K562 (cell line): ENCODE data around the gene PELI3. TPM values are rescaled to one million over a fixed set of nuclear protein-coding genes. Genes with fewer than 3 reads are reported as not detected.

ENCODE experiments used
- ATAC-seq: fragments of 200-7000 bp; cut with Tn5 transposase; 3 replicates; pipeline ENCODE4 v1.9.1; 2020; ENCODE audit warnings: moderate library complexity
- BruUV-seq: library from RNA; stranded (reverse); fragments of 400-500 nt; replicated peaks from 2 replicates; lab custom pipeline; 2021; lab: Mats Ljungman, UMichigan
- CTCF ChIA-PET: fragments of 300-600 bp; formaldehyde crosslinking; extraction: SDS; loops from one replicate; lab custom pipeline; 2021; ENCODE audit warnings: low intra/inter-chr PET ratio; lab: Yijun Ruan, JAX
- POLR2A ChIA-PET: fragments of 300-600, 350-650 bp; sonication (Branson Sonifier 250); formaldehyde crosslinking; extraction: SDS; loops from one replicate; lab custom pipeline; 2021; ENCODE audit warnings: antibody characterized with exemption, inconsistent platforms; lab: Yijun Ruan, JAX
- DNase-seq, 4 experiments: peaks; one replicate each; pipeline versions ENCODE4 v3.0.0 to v3.0.0-alpha.2; 2011 to 2018; ENCODE audit warnings: low spot score in 3 of 4, mixed read lengths in 3 of 4; ENCODE audit errors: extremely low read depth in 1 of 4
- FAIRE-seq: peaks from 2 replicates; lab custom pipeline; 2011; peaks lifted over from hg19 to GRCh38; lab: Jason Lieb, UNC
- H2AFZ ChIP-seq: 2 replicates; pipeline ENCODE4 v1.6.0; 2011; ENCODE audit warnings: low read depth, low read length, control low read depth, inconsistent platforms
- H3K27ac ChIP-seq: fragments of 200-600 bp; 3 replicates; pipeline ENCODE4 v1.8.0; 2011; ENCODE audit warnings: low read depth, mild to moderate bottlenecking, control low read depth, inconsistent platforms, low read length, moderate library complexity, mixed read lengths; ENCODE audit errors: extremely low read depth
- H3K27me3 ChIP-seq, 2 experiments: fragments of 300-600 bp in 1 of 2; 2 replicates in 1 of 2; 3 replicates in 1 of 2; pipeline versions ENCODE4 v1.6.0 to v1.8.0; 2011; ENCODE audit warnings: inconsistent platforms in 2 of 2, low read length in 2 of 2, mild to moderate bottlenecking in 1 of 2, mixed read lengths in 1 of 2, moderate library complexity in 1 of 2; ENCODE audit not compliant: control insufficient read depth in 2 of 2, insufficient read depth in 2 of 2
- H3K36me3 ChIP-seq: fragments of 300-600 bp; 3 replicates; pipeline ENCODE4 v1.8.0; 2011; ENCODE audit warnings: mild to moderate bottlenecking, low read length, inconsistent platforms; ENCODE audit not compliant: control insufficient read depth, insufficient read depth
- H3K4me1 ChIP-seq, 2 experiments: fragments of 200-600 bp in 1 of 2; replicated peaks in 1 of 2; 2 replicates in 1 of 2; 3 replicates in 1 of 2; pipeline versions ENCODE4 v1.5.1 to v1.8.0; 2011; ENCODE audit warnings: inconsistent platforms in 2 of 2, low read length in 2 of 2, mild to moderate bottlenecking in 1 of 2, mixed read lengths in 1 of 2, moderate library complexity in 1 of 2; ENCODE audit not compliant: control insufficient read depth in 2 of 2, insufficient read depth in 2 of 2
- H3K4me2 ChIP-seq: 2 replicates; pipeline ENCODE4 v1.6.1; 2011; ENCODE audit warnings: low read length, control low read depth, inconsistent platforms, mixed read lengths; ENCODE audit not compliant: insufficient read depth
- H3K4me3 ChIP-seq: fragments of 200-600 bp; sonication (generic), shearing (Covaris generic); 2 replicates; pipeline ENCODE4 v1.5.1; 2016; ENCODE audit warnings: control low read depth, inconsistent platforms
- H3K79me2 ChIP-seq: fragments of 200-600 bp; 3 replicates; pipeline ENCODE4 v1.8.0; 2011; ENCODE audit warnings: low read length, inconsistent platforms; ENCODE audit not compliant: control insufficient read depth, insufficient read depth
- H3K9ac ChIP-seq, 2 experiments: 2 replicates each; pipeline versions ENCODE4 v1.6.0 to v1.6.1; 2011; ENCODE audit warnings: low read depth in 2 of 2, low read length in 2 of 2, control low read depth in 1 of 2, inconsistent platforms in 1 of 2, mild to moderate bottlenecking in 1 of 2, mixed read lengths in 1 of 2; ENCODE audit not compliant: insufficient read depth in 1 of 2
- H3K9me1 ChIP-seq: one replicate; pipeline ENCODE4 v1.6.0; 2011; ENCODE audit warnings: inconsistent platforms, mild to moderate bottlenecking, low read length, moderate library complexity; ENCODE audit not compliant: control insufficient read depth, insufficient read depth
- H3K9me3 ChIP-seq: replicated peaks from 2 replicates; pipeline ENCODE4 v1.5.1; 2011; ENCODE audit warnings: low read depth, low read length, inconsistent platforms; ENCODE audit not compliant: control insufficient read depth, insufficient read depth
- H4K20me1 ChIP-seq: replicated peaks from 2 replicates; pipeline ENCODE4 v1.6.1; 2011; ENCODE audit warnings: low read length, inconsistent platforms, mixed read lengths; ENCODE audit not compliant: control insufficient read depth, insufficient read depth
- CBFA2T3 ChIP-seq: fragments of 450-650 bp; IDR thresholded peaks from 2 replicates; pipeline ENCODE4 v1.6.1; 2017
- TFAM ChIP-seq: fragments of 250-450 bp; sonication (Bioruptor Pico); conservative IDR thresholded peaks from 2 replicates; pipeline ENCODE4 v1.5.0; 2021; ENCODE audit warnings: mild to moderate bottlenecking, moderate library complexity
- YBX1 ChIP-seq: fragments of 450-650 bp; IDR thresholded peaks from 2 replicates; pipeline ENCODE4 v1.7.1; 2016; ENCODE audit warnings: mild to moderate bottlenecking
- ZNF384 ChIP-seq: IDR thresholded peaks from 2 replicates; pipeline ENCODE4 v1.6.1; 2012; ENCODE audit warnings: low read depth, low read length, improper control_type of control experiment
- ZNF77 ChIP-seq: fragments of 250-450 bp; sonication (Bioruptor Pico); IDR thresholded peaks from 2 replicates; pipeline ENCODE4 v1.5.0; 2020
- WGBS: fragments of 100-300 bp; shearing (Covaris generic); methylation state at CpG from one replicate; pipeline ENCODE4 v1.1.6; 2016; ENCODE audit warnings: low coverage, mixed read lengths; ENCODE audit not compliant: insufficient coverage; ENCODE audit errors: missing lambda C conversion rate; 5-methylcytosine and 5-hydroxymethylcytosine counted together
- in situ Hi-C: fragments of 300-500 bp; cut with MboI; formaldehyde crosslinking; loops from 4 replicates; pipeline ENCODE4 v1.15.0; 2018; ENCODE audit warnings: inconsistent platforms, mixed read lengths
- intact Hi-C: fragments of 100-400 bp; cut with micrococcal nuclease; formaldehyde crosslinking; loops from 2 replicates; pipeline ENCODE4 v1.14.2; 2022
- polyA plus RNA-seq, 8 experiments: library from polyadenylated mRNA; depleted of rRNA in 4 of 8; stranded (reverse) in 5 of 8; unstranded in 3 of 8; fragments of >200 nt; fragmentation: Nextera tagmentation in 2 of 8; fragmentation: Illumina TruSeq in 1 of 8; extraction: Ambion mirVana in 2 of 8; extraction: Trizol in 1 of 8; gene quantifications; 2 replicates each; pipeline versions ENCODE4 v1.2.1 to v1.2.3, GENCODE V29; 2011 to 2014; ENCODE audit warnings: inconsistent platforms in 1 of 8, missing spikeins in 1 of 8
- total RNA-seq, 7 experiments: library from RNA; depleted of rRNA in 6 of 7; stranded (reverse); fragments of >200 nt in 6 of 7; fragmentation: Illumina TruSeq in 2 of 7; extraction: Trizol in 2 of 7; gene quantifications; 2 replicates each; pipeline versions ENCODE4 v1.2.1 to v1.2.3, GENCODE V29; 2011 to 2021; ENCODE audit warnings: low replicate concordance in 1 of 7
- TF ChIP-seq, protein P1 (sequence below): fragments of 450-650 bp; formaldehyde crosslinking; IDR thresholded peaks from 2 replicates; pipeline ENCODE4 v1.4.0; 2020; ENCODE audit warnings: mild to moderate bottlenecking

The PELI3 gene
- total and polyA plus RNA-seq, 9 of the 15 experiments (the other 6 are each of a cell fraction or from before 2014, with no cell fraction given), result 0.17 to 4.2 (median 1.9) TPM

- Histone ChIP-seq H3K27me3 (no peaks in the 10 kb centered on the region), H4K20me1 (peaks cover 6% of the 10 kb centered on the region; the same call in 1 of the 2 replicates), H3K9me1 (no peaks in the 10 kb centered on the region), H3K36me3 (peaks cover 3% of the 10 kb centered on the region; the same call in 1 of the 3 replicates), H3K79me2 (no peaks in the 10 kb centered on the region), H3K4me1 (peaks cover 0 to 27% of the 10 kb centered on the region in 2 experiments; a peak in 3 of 5 replicates), H2AFZ (no peak overlapping the region), H3K4me3 (no peak overlapping the region), H3K4me2 (no peak overlapping the region), H3K9me3 (no peaks in the 10 kb centered on the region), H3K27ac (no peak overlapping the region), H3K9ac (no peak overlapping the region)
- no peak for ATAC-seq
- intact Hi-C loops (no loop called here), in situ Hi-C loops (no loop called here)
- WGBS, result 57% methylated on average over 1 of the region's 1 CpG
- no TSS peak for BruUV-seq
- TF ChIP-seq ZNF77, result no peak
- TF ChIP-seq, protein P1, sequence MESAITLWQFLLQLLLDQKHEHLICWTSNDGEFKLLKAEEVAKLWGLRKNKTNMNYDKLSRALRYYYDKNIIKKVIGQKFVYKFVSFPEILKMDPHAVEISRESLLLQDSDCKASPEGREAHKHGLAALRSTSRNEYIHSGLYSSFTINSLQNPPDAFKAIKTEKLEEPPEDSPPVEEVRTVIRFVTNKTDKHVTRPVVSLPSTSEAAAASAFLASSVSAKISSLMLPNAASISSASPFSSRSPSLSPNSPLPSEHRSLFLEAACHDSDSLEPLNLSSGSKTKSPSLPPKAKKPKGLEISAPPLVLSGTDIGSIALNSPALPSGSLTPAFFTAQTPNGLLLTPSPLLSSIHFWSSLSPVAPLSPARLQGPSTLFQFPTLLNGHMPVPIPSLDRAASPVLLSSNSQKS (CRISPR knock-in tag), result no peak
- TF ChIP-seq TFAM (CRISPR knock-in tag), result no peak
- TF ChIP-seq CBFA2T3, result peak; percentile 36; the same call in 1 of the 2 replicates
- TF ChIP-seq YBX1, result no peak
- peak; percentile 45 for TF ChIP-seq ZNF384
- CTCF ChIA-PET, result no interaction called here
- DNase-seq, result no peak
- POLR2A ChIA-PET, result interaction anchor here (0.6 to 1.7 kb wide), 4 partner anchors 10 to 887 kb away, joined by 3 to 11 read pairs (median 3); partner anchors contain the start of gene DPP3
- no peak for FAIRE-seq
These were observed 2.7 kb downstream of the PELI3 start for GRCh38 chr11:66469441-66469840.
